ENCODE data around the gene RNF149.
A peak's percentile ranks its signal among the peaks of the same experiment; 100 is the strongest.
"Not testable (repeated sequence)": the region's sequence is repeated elsewhere in the genome, so short reads cannot be mapped to it uniquely, and the experiment has no call there.

The RNF149 gene

DNA sequence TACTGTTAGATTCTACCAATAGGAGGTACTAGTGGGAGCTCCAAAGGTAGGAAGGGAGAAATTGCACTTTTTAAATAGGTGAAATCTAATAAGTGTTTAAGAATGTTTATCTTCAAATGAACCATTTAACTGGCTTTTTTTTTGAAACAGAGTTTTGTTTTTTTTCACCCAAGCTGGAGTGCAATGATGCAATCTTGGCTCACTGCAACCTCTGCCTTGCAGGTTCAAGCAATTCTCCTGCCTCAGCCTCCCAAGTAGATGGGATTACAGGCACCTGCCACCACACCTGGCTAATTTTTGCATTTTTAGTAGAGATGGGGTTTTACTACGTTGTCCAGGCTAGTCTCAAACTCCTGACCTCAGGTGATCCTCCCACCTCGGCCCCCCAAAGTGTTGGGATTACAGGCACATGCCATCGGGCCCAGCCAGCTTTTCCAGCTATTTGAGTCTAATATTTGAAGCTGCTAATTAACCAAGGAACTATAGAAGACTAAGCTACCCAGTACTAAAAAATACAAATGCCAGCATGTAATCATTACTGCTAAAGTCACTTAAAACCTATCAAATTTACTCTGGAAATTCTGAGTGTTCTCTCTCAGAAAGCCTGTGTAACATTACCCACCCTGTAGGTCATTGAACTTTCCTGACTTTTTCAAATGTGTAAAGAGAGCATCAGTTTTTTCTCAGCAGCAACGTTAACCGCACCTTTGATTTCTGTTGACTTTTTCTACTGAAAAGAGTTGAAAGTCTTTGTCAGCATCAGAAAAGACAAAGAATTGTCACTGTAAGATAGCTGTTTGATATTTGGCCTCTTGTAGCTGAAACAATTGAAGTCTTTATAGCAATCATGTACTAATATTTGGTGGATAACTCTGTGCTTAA, 24.6 kb upstream of the RNF149 start:
- Histone ChIP-seq H3K27ac (no peak overlapping the region), H3K4me3 (no peak overlapping the region)

GRCh38 chr2:101331202-101331601, 22.7 kb upstream of the RNF149 start:
- H3K4me3 ChIP-seq: no peak overlapping the region
- peak overlapping the region in 20 of 21 experiments; percentile 3 to 94 (median 83) for H3K27ac ChIP-seq

- peak overlapping the region in 20 of 21 experiments; percentile 14 to 94 (median 83) for H3K27ac ChIP-seq
- no peak overlapping the region for H3K4me3 ChIP-seq
Observed at GRCh38 chr2:101330253-101330933, 21.9 kb upstream of the RNF149 start.

- Histone ChIP-seq H3K4me3 (no peak overlapping the region), H3K27ac (peak overlapping the region in 20 of 21 experiments; percentile 14 to 94 (median 83))
Observed at GRCh38 chr2:101329026-101329425, 20.5 kb upstream of the RNF149 start.

- H3K4me3 ChIP-seq: no peak overlapping the region
- peak overlapping the region in 20 of 21 experiments; percentile 43 to 94 (median 83) for H3K27ac ChIP-seq
Observed at GRCh38 chr2:101328474-101329007, 20.0 kb upstream of the RNF149 start.

DNA sequence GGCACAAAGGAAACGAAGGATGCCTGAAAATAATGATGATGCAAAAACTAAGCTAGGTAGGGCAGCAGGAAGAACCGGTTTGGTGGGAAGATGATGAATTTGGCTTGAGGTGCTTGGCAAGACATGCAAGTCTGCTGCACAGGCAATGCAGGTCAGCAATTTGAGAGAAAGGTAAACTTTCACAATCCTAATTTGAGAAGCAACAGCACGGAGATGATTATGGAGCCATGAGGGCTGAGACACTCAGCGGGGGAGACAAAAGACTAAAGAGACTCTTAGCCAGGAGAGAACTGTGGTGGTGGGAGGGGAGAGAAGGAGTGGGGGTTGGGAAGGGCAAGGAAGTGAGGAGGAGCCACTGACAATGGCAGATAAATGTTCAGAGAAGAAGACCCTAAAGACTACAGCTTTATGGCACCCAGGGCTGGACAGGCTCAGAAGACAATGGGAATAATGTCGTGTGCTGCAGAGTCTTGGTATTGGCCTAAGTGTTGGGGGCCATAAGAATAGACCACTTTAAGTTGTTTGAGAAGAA, 19.4 kb upstream of the RNF149 start:
- no peak overlapping the region for H3K4me3 ChIP-seq
- peak overlapping the region in 20 of 21 experiments; percentile 40 to 94 (median 83) for H3K27ac ChIP-seq

DNA sequence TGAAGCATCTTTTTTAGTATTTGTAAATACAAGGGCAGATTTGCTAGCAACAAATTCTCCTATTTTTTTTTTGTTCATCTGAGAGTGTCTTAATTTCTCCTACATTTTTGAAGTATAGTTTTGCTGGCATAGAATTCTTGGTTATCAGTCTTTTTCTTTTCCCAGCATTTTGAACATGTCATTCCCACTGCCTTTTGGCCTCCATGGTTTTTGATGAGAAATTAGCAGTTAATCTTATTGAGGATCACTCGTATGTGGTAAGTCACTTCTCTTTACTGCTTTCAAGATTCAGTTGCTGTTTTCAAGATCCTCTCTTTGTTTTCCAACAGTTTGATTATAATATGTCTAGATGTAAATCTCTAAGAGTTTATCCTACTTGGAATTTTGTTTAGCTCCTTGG, 16.9 kb upstream of the RNF149 start:
- Histone ChIP-seq H3K27ac (no peak overlapping the region), H3K4me3 (no peak overlapping the region)

DNA sequence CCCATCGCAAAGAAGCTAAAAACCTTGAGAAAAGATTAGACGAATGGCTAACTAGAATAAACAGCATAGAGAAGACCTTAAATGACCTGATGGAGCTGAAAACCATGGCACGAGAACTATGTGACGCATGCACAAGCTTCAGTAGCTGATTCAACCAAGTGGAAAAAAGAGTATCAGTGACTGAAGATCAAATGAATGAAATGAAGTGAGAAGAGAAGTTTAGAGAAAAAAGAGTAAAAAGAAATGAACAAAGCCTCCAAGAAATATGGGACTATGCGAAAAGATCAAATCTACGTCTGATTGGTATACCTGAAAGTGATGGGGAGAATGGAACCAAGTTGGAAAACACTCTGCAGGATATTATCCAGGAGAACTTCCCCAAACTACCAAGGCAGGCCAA, 8.1 kb upstream of the RNF149 start:
- H3K4me3 ChIP-seq, H3K27ac ChIP-seq: not testable (repeated sequence)

GRCh38 chr2:101311696-101312017, 3.2 kb upstream of the RNF149 start:
- Histone ChIP-seq H3K4me3 (no peak overlapping the region), H3K27ac (peak overlapping the region in 4 of 21 experiments; percentile 0 to 99 (median 42))

- Histone ChIP-seq H3K4me3 (no peak overlapping the region), H3K27ac (peak overlapping the region in 14 of 21 experiments; percentile 0 to 99 (median 38))
Observed at GRCh38 chr2:101310834-101311695, 2.6 kb upstream of the RNF149 start.

- H3K27ac ChIP-seq: peak overlapping the region in 17 of 21 experiments; percentile 2 to 99 (median 39)
- H3K4me3 ChIP-seq: no peak overlapping the region
Observed at GRCh38 chr2:101310090-101310833, 1.8 kb upstream of the RNF149 start.

DNA sequence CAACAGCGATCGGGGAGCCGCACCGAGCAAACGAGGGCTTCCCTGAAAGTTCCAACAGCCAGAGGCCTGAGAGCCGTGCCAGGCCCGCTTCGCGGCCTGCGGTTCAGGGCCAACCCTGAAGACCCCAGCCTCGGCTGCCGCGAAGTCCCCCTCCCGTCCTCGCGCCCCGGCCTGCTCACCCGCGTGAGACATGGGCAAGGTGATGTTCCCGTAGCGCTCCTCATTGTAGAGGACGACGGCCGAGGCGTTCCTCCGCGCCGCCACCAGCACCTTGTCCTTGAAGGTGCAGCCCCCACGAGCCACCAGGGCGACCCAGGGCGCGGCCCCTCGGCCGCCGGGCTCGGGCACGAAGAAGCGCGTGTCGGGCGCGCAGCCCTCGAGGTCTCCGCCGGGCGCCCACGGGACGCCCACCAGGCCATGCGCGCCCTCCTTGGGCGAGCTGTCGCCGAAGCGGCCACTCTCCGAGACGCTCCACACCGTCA, 510 bp downstream of the RNF149 start:
- H3K4me3 ChIP-seq: peak overlapping the region; percentile 58 to 95 (median 80)
- peak overlapping the region; percentile 89 to 99 (median 97) for H3K27ac ChIP-seq

- H3K4me3 ChIP-seq: peak overlapping the region; percentile 58 to 95 (median 80)
- H3K27ac ChIP-seq: peak overlapping the region; percentile 89 to 99 (median 97)
Observed at GRCh38 chr2:101307503-101307902, 998 bp downstream of the RNF149 start.

GRCh38 chr2:101306410-101306809, 2.1 kb downstream of the RNF149 start:
- Histone ChIP-seq H3K27ac (peak overlapping the region in 20 of 21 experiments; percentile 58 to 99 (median 96)), H3K4me3 (peak overlapping the region; percentile 58 to 95 (median 80))

- Histone ChIP-seq H3K27ac (peak overlapping the region in 14 of 21 experiments; percentile 17 to 99 (median 96)), H3K4me3 (peak overlapping the region in 6 of 7 experiments; percentile 58 to 95 (median 78))
Observed at GRCh38 chr2:101305492-101306078, 2.9 kb downstream of the RNF149 start.

- H3K4me3 ChIP-seq: peak overlapping the region in 4 of 7 experiments; percentile 8 to 95 (median 82)
- peak overlapping the region in 10 of 21 experiments; percentile 17 to 99 (median 85) for H3K27ac ChIP-seq
Observed at GRCh38 chr2:101305035-101305434, 3.5 kb downstream of the RNF149 start.

- no peak overlapping the region for H3K4me3 ChIP-seq
- H3K27ac ChIP-seq: no peak overlapping the region
Observed at GRCh38 chr2:101303688-101304087, 4.8 kb downstream of the RNF149 start.

DNA sequence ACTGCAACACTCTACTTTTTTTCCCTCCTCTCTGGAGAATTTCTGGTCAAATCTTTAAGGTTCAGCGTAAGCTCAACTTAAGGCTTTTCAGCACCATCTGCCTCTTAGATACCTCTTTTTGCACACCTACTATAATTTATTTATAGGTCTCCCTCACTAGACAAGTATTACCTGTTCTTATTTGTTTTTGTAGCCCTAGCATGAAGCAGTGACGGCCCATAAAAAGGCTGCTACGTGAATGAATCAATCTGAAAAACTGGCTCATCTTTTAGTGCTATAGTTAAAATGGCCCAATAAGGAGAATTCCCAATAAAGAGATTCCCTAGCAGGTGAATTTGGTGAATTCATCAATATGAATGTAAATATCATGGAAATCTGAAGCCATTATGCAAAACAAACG, 6.5 kb downstream of the RNF149 start:
- Histone ChIP-seq H3K4me3 (no peak overlapping the region), H3K27ac (no peak overlapping the region)

Data from skin epidermis (tissue), 12 donors.